ENCODE data around the gene PDE7B.

- TF ChIP-seq CTCF (conservative IDR thresholded peaks at IDR 0.05; ENCODE audit: low read length) (no peak), EZH2phosphoT487 (IDR thresholded peaks at IDR 0.05; ENCODE audit: borderline replicate concordance) (no peak)
Measured at GRCh38 chr6:136093835-136094234, 242.3 kb downstream of the PDE7B start.
